Thyroid gland (tissue), 4 donors: ENCODE data around the gene MROH2A. TPM values are rescaled to one million over a fixed set of nuclear protein-coding genes. Genes with fewer than 3 reads are reported as not detected.

Source experiments
- total RNA-seq, 4 donors: library from RNA; depleted of rRNA; stranded (reverse); fragments of >200 nt; gene quantifications; one replicate each; pipeline ENCODE4 v1.2.3, GENCODE V29; 2016

MROH2A gene
- total RNA-seq, 4 donors from 2014 or later, result 1.3 to 20.4 (median 9.3) TPM

Other genes starting within 250 kb of the MROH2A start
- gene USP40, start 211.5 kb upstream of the MROH2A start, total RNA-seq, result 10 to 100 TPM; 70.7 to 99.0 (median 85.7) TPM
- under 1 TPM in 1 of 4 donors, not detected in 3; 0.34 TPM for gene UGT1A8, start 160.7 kb upstream of the MROH2A start, total RNA-seq
- gene UGT1A10, start 141.9 kb upstream of the MROH2A start, total RNA-seq, result under 1 TPM in 1 of 4 donors, not detected in 3; 0.27 TPM
- gene UGT1A9, start 106.4 kb upstream of the MROH2A start, total RNA-seq, result not detected
- not detected for gene UGT1A7, start 96.4 kb upstream of the MROH2A start, total RNA-seq
- 1 to 10 TPM in 3 of 4 donors, under 1 TPM in 1; 0.81 to 6.2 (median 3.5) TPM for gene UGT1A6, start 85.4 kb upstream of the MROH2A start, total RNA-seq
- 1 to 10 TPM in 2 of 4 donors, under 1 TPM in 2; 0.89 to 2.9 (median 1.3) TPM for gene UGT1A5, start 65.4 kb upstream of the MROH2A start, total RNA-seq
- 1 to 10 TPM in 1 of 4 donors, under 1 TPM in 3; 0.13 to 3.8 (median 0.45) TPM for gene UGT1A4, start 59.6 kb upstream of the MROH2A start, total RNA-seq
- 1 to 10 TPM in 1 of 4 donors, under 1 TPM in 1, not detected in 2; 0.67 to 1.0 TPM for gene UGT1A3, start 49.3 kb upstream of the MROH2A start, total RNA-seq
- gene UGT1A1, start 18.1 kb upstream of the MROH2A start, total RNA-seq, result under 1 TPM; 0.45 to 0.94 (median 0.76) TPM
- gene HJURP, start 76.2 kb downstream of the MROH2A start, total RNA-seq, result under 1 TPM in 3 of 4 donors, not detected in 1; 0.27 to 0.45 (median 0.38) TPM
- not detected for gene TRPM8, start 139.0 kb downstream of the MROH2A start, total RNA-seq